Dermis microvascular lymphatic vessel endothelial cell (primary cell): ENCODE results near the gene WNK2. TPM values are rescaled to one million over a fixed set of nuclear protein-coding genes. Genes with fewer than 3 reads are reported as not detected.

Experiments used
- DNase-seq, 2 donors: peaks; one replicate each; pipeline versions ENCODE4 v3.0.0 to v3.0.0-alpha.2; 2010; ENCODE audit warnings: low read depth in 2 of 2
- total RNA-seq: library from RNA; depleted of rRNA; stranded (reverse); fragments of >200 nt; gene quantifications from 2 replicates; pipeline ENCODE4 v1.2.1, GENCODE V29; 2014

The WNK2 gene
- total RNA-seq, 1 donor from 2014 or later, result under 0.01 TPM

DNA sequence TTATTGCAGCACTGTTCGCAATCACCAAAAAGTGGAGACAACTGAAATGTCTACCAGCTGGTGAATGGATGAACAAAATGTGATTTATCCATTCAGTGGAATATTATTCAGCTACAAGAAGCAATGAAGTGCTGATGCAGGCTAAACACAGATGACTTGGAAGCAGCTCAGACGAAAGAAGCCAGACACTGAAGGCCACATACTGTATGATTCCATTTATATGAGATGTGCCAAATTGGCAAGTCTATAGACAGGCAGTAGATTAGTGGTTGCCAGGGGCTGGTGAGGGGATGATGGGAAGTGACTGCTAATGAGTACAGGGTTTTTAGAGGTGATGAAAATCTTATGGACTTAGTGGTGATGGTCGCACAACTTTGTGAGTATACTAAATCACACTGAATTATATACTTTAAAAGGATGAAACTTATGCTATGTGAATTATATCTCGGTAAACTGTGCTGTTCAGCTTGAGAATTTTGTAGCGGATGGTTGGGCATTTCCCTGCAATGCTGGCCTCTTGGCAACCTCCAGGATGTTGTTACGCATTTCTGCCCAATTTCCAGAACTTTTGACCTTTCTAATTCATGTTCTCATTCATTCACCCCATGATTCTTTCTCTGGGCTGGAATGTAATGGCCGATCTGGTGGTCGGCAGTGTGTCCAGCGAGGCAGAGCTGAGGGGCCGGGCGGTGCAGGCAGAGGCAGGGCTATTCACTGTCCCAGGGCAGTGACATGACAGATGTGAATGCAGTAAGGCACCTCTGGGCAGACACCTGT lies 22.0 kb upstream of the WNK2 start:
- no peak for DNase-seq

DNA sequence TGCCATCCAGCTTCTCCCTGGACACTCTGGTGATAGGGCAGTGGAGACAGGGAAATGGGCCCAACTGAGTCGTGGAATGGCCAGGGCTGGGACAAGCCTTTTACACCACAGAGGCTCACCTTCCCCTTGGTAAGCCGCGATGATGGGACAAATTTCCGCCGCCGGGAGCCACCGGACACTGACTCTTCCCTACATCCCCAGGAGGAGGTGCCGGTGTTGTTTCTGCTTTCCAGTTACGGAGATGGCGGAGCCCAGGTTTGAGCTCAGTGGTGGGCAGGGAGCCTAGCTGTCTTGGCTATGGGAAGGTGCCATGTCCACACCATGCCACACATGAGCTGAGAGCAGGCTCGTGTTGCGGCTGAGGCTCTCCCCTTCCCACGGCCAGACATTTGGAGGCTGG lies 19.9 kb upstream of the WNK2 start:
- no peak for DNase-seq

DNA sequence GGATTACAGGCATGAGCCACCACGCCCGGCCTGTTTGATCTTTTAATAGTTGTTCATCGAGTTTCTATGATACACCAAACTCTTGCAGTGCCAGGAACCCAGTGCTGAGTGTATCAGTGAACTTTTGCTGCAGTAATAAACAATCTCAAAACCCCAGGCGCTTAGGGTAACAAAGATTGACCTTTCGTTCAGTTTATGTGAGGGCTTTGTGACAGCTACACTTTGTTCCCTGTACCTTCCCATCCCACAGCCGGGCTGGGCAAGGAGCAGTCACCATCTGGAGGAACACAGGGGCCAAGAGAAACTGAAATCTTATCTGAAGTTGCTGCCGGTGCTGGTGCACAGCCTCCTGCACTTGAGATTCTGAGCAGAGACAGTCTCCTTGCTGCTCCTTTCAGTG lies 17.2 kb upstream of the WNK2 start:
- no peak for DNase-seq

DNA sequence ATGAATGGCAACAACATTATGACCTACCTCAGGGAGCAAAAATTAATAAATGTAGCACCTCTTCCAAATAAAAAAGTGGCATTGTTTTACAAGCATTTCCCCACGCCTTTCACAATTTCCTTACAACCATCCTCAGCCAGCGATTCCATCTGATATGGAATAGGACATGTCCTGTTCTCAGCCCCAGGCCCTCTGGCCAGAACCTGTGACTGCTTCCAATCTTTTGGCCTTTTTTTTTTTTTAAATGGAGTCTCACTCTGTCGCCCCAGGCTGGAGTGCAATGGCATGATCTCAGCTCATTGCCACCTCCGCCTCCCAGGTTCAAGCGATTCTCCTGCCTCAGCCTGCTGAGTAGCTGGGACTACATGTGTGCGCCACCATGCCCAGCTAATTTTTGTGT lies 16.8 kb upstream of the WNK2 start:
- no peak for DNase-seq

DNA sequence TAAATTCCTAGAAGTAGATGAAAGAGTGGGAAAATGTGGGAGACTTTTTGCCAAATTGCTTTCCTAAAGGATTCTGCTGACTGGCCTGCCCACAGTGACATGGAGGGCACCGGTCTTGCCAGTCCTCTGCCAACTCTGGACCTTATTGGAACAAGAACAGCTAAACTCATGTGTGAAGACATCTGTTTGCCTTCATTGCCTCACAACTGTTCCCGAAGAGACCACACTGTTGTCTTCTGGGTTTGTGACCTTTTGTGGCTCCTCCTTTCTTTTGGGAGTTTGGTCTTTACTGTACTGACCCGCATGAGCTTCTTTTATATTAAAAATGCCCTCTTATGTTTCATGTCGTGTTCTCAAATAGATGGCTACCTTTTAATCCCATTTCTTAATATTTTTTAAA lies 16.1 kb upstream of the WNK2 start:
- no peak for DNase-seq

DNA sequence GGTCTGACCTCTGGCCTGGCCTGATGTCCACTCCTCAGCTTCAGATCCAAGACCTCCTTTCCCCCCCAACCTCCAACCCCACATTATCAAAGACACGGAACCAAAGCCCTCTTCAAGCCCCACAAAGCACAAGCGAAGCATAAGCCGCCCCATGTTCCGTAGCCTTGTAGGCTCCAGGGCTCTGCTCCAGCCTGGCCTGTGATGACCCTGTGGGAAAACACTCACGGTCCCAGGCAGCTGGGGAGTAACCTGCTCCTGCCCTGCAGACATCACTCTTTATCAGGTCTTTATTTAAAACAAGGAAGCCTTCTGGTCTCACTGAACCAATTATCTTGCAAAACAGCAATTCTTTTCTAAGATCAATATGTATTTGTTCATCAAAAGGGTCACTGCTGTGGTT lies 15.4 kb upstream of the WNK2 start:
- no peak for DNase-seq

DNA sequence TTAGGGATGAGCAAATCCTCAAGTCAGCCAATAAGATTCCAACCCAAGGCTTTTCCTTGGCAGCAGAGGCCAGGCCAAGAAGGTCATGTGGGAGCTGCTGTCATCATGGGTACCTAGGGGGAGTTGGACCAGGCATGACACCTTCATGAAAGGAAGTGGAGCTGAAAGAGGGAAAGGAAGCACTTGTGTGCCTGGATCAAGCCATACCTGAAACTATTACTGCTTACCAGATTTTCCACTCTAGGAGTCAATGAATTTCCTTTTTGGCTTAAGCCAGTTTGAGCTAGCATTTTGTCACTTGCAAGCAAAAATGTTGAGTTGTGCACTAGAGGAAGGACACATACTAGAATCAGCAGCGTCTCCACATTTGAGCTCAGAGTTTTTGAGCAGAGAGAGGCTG lies 14.5 kb upstream of the WNK2 start:
- no peak for DNase-seq

DNA sequence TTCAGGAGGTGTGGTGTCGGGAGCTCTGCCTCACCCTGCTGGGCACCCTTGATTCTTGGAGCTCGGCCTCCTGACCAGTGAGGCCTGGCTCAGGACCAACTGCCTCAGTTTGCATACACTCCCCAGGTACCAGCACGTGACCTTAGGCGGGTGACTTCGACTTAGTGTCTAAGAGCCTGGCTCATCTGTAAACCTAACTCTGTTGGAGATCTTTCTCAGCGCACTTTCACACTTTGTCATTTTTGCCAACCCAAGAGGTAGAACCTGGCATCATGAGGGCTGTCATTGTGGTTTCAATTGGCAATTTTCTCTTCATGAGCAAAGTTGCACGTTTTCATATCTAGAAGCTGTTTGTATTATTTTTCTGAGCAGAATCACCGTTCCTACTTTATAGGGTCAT lies 13.4 kb upstream of the WNK2 start:
- no peak for DNase-seq

DNA sequence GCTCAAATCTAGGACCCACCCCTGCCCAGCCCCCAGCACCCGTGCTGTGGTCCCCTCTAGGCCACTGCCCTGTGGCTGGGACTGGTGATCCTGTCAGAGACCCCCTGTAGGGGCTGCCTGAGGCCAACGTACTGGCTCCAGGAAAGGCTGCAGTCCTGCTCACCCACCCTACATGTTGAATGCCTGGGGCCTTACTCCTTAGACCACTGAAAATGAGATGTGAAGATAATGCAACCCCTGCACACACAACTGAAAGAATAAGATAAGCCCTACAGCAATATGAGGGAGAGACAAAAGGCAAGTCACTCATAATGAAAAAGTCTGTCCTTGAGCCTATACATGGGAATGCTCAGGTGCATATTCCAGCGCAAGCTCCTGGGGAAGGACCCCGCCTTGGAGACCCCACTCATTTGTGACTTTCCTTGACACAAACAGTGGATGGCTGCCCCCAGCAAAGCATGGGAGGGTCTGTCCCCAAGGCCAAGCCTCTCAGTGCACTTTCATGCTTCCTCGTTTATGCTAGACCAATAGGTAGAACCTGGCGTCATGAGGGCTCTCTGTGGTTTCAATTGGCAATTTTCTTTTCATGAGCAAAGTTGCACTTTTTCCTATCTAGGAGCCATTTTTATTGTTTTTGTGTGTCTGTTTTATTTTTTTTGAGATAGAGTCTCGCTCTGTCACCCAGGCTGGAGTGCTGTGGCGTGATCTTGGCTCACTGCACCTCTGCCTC lies 12.5 kb upstream of the WNK2 start:
- DNase-seq, result no peak

DNA sequence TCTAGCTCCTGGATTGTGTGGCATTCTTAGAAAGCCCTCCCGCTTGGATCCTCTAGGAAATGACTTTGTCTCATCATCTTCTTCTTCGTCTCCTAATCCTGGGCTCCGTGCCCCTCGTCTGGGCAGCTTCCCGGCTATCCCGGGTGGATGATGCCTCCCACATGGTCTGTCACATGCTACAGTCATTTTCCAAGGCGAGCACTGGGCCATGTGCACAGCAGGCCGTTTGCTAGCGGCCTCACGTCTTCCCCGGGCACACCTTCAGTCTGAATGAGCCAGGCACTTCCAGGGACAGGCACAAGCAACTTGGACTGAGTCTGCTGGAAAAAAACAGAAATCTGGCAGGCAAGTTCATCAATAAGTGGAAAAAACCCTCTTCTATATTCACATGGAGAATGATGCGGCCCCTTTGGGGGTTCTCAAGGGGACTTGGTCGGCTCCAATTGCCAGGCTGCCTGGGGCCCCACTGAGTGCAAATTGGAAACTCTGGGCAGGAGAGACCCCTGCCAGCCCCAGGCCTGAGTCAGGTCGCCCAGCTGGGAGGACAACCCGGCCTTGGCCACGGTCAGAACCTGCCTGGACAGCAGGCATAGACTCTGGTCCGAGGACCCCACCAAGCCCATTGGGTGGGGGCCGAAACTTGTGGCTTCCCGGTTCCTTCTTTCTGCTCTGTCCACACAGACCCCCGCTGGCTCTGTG lies 11.1 kb upstream of the WNK2 start:
- DNase-seq, result no peak

DNA sequence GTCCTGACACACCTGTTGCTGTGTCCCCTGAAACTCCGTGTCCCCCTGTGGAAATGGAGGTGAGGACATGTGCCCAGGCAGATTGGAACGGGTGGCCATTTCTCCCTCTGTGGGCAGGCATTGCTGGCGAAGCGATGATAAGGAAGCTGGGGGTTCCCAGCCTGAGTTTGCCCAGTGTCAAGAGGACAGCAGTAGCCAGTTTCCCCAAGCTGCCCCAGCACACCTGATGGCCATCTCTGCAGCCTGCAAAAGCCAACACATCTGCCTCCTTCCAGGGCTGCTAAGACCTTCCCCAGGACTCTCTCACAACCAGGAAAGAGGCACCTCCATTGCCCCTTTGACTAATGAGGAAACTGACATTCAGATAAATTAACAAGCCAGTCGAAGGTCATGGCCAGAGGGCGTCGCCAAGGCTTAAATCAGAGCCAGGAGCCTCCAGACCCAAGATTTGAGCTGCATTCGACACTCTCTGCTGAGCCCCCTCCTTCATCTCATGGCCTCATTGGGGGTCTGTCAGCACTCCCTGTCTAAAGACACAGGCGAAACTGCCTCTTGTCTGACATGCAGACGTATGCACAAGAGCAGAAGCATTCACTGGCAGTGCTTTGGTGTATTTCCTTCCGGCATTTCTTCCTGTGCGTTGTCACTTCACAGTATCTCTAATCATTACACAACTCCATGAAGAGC lies 10.4 kb upstream of the WNK2 start:
- peak; percentile 25 to 46 for DNase-seq

DNA sequence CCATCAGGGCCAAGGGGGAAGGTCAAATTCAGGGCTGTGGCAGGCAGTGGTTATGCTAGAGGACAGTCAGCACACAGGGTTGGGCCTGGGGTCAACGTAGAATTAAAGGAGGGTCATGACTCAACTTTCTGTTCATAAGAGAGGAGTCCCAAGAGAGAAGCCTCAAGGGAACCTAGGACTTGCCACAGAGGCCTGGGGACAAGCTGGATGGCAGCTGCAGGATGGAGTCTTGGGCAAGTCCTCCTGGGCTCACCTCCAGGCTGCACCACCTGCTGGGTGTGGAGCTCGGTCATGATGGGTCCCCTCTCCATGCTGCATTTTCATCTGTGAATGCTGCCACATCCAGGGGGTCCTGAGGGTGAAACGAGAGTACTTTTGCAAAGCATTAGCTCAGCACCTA lies 9.0 kb upstream of the WNK2 start:
- no peak for DNase-seq

DNA sequence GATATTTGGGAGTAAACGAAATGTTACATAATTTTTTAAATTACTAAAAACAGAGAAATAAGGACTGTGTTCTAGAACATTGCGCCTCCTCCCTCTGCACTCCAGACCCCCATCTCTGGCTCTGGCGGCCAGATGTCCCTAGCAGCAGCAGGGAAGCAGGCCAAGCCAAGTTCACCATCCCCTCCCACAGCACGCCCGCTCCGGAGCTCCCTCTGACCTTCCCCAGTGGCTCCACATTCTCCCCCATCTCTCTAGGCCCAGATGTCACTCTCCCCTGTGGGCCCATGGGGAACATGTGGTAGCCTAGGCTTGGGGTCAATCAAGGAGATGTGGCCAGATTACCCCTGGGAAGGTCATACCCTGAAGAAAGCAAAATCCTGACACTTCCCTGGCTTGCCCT lies 6.3 kb upstream of the WNK2 start:
- DNase-seq, result no peak

DNA sequence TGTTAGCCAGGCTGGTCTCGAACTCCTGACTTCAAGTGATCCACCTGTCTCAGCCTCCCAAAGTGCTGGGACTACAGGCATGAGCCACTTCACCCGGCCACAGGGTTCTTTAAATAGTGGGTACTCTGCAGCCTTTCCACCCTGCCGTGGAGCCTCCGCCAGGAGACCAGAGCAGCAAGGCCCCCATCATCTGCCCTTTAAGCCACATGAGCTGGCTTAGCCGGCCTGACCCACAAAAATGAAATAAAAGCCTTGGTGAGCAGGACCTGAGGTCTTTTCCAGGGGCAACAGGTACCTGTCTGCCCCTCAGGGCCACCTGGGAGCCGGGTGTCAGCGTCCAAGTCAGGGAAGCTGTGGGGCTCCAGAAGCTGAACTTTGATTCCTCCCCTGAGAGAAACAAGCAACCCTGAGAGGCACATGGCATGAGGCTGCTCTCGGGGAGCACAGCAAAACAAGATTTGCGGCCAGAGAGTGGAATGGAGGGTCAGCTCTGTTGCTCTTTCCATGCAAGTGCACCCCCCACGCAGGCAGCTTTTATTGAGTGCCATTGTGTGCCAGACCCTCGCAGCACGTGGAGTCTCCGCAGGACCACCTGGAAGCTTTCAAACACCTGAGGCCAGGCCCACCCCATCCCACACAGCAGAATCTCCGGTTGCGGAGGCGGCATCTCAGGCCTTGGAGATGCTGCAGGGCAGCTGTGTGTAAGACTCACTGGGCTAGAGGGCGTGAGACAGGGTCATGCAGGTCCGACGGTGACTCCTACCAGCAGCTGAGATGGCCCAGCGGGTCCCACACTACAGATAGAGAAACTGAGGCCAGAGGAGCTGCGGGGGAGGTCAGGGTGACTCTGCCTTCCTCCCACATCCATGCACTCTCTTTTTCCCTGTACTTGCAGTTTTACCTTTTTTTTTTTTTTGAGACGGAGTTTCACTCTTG lies 4.8 kb upstream of the WNK2 start:
- DNase-seq, result no peak

DNA sequence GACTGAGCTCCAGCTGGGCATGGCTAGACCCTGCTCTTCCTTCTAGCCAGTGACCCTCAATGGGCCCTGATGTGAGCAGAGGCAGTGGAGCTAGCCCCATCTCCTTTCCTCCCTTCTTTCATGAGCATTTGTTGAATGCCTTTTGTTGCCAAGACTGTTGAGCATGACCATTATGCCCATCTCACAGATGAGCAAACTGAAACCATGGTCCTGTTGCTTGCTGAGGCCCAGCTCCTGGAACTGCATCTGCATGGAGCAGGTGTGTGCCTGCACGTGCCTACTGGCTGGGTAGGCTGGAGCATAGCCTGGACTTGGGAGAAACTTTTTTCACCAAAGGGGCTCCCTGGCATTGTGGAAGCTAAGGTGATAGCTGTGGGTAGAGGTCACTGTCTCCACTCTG lies 3.0 kb upstream of the WNK2 start:
- DNase-seq, result no peak

DNA sequence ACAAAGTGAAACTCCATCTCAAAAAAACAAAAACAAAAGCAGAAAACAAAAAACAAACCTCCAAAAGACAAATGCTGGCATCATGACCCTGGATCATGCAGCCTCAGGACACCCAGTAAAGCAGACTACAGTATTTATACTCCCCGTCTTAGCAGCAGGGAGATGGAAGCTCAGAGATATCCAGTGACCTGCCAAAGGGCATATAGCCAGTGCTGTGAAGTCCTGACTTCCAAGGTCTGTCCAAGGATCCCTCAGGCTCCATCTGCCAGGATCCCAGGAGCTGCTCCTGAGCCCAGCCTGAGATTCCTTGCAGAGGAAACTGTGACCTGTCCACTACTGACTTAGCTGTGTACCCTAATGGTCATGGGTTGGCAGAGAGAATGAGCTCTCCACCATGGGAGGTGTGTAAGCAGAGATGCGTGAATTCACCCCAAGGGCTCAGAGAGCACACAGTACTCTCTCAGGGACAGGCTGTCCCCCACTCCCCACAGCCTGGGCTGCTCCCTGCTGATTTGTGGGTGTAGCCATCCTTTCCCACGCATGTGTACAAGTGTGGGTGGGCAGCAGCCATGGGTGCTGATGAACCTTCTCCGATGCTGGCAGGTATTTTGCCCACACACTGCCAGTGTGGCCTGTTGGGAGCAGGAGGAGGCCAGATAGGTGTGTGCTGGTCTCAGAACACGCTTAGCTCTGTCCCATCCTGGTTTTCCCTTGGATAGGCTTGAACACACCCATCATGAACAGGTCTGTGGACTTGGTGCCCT lies 2.1 kb upstream of the WNK2 start:
- DNase-seq, result no peak

DNA sequence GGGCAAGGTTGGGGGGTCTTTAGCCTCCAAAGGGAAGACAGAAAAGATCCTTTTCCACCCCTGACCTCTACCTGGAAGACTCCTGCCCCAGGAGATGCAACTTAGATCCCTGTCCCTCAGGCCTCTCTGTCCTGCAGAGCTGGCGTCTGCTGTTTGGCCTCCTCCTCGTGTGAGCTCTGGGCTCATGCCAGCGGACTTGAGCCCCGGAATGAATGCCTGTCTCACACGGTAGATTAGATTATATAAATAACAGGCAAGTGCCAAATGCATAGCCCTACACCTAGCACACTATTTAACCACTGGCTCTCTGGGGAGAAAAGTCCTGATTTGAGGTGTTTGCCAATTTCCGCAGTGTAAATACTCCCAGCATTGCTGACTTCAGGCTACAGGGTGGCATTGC lies 1.4 kb upstream of the WNK2 start:
- DNase-seq, result no peak

DNA sequence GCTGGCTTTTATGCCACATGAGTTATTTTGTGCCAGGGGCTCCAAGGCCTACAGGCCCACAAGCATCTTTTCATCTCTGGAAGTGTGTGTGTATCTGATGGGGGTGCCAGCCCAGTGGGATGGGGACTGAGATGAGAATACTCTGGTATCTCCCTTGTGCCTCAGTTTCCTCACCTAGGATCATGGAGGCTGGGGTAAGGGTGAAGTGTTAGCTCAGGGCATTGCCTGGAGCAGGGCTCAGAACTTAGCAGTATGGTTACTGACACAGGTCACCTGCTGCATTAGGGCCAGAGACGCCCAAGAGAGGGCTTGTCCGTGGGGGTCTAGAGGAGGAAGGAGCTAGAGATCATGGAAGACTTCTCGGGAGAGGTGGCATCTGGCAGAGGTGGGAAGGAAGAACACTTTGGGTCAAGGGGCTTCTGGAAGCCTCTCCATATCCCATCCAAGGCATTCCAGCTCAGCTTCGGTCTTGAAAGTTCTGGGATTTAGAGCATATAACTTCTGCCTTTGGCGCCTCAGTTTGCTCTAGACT lies 742 bp upstream of the WNK2 start:
- DNase-seq, result no peak

DNA sequence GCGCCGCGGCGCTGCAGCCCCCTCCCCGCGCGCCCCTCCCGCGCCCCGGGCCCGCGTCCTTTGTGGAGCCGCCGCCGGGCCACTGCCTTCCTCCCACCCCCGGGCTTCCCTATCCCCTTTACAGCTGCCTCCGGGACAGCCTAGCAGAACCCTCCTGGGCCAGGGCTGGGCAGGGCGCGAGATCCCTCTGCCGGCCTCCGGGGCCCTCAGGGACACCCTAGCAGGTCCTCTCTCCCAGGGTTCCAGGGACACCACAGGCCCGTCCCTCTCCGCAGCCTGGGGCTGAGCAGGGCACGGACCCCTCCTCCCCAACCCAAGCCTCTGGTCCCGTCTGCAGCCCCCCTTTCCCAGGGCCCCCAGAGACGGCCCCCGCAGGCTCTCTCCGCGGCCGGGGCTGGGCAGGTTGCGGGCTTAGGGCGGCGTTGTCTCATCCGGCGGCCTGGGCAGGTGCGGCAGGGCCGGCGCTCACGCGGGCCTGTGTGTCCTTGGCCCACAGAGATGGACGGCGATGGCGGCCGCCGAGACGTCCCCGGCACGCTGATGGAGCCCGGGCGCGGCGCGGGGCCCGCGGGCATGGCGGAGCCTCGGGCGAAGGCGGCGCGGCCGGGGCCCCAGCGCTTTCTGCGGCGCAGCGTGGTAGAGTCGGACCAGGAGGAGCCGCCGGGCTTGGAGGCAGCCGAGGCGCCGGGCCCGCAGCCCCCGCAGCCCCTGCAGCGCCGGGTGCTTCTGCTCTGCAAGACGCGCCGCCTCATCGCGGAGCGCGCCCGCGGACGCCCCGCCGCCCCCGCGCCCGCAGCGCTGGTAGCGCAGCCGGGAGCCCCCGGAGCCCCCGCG lies 710 bp downstream of the WNK2 start:
- DNase-seq, result no peak
